SHP77 treated with DMSO at 0.1 percent for 48 hours (cell line): Measurements from ENCODE around the gene CAPN2.

Source experiments
- DNase-seq: peaks from one replicate; lab custom pipeline; 2025; lab: John Stamatoyannopoulos, UW

The CAPN2 gene

GRCh38 chr1:223712194-223712849 lies at the start of gene CAPN2:
CAPN2 (plus strand) TSS chr1:223712539; CDS start chr1:223712641, 102 bp downstream.
- peak; percentile 20 for DNase-seq

DNA sequence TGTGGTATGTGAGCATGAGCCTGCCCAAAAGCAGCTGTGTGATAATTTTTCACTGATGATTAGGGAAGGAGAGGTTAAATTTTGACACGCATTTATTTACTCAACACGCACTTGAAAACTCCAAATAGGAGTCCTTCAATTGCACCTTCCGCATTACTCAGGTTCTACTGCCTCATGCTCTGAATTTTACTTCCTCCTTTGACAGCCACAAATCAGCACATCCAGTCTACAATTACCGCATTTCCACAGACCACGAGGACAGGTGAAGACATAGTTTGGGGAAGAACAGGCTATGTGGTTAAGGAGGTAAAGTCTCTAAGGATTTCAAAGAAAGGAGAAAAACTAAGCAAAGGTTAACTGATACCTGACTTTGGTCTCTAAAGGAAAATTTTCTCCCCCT lies 49.4 kb upstream of the CAPN2 start:
- no peak for DNase-seq

DNA sequence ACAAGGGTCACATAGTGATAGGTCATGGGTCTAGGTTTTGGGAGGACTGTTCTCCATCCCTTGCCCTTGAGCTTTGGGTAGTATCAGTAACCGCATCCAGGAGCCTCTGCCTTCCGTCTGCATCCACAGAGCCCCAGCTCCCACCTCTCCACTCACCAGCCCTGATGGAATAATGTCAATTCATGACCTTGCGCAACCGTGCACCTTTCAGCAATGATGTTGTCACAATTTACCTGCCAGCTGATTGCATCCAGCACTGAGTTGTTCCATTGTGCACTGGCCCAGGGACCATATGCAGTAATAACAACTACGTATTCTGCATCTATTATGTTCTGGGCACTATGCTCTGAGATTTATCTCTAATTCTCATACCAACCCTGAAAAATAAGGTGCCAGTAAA lies 48.2 kb upstream of the CAPN2 start:
- DNase-seq, result no peak

GRCh38 chr1:223665592-223666312 lies 46.6 kb upstream of the CAPN2 start, which contains the start of gene CAPN8:
CAPN8 (minus strand) TSS chr1:223665701; CDS start chr1:223665646, 55 bp downstream.
- no peak for DNase-seq

GRCh38 chr1:223667484-223668182 lies 44.7 kb upstream of the CAPN2 start:
- no peak for DNase-seq

DNA sequence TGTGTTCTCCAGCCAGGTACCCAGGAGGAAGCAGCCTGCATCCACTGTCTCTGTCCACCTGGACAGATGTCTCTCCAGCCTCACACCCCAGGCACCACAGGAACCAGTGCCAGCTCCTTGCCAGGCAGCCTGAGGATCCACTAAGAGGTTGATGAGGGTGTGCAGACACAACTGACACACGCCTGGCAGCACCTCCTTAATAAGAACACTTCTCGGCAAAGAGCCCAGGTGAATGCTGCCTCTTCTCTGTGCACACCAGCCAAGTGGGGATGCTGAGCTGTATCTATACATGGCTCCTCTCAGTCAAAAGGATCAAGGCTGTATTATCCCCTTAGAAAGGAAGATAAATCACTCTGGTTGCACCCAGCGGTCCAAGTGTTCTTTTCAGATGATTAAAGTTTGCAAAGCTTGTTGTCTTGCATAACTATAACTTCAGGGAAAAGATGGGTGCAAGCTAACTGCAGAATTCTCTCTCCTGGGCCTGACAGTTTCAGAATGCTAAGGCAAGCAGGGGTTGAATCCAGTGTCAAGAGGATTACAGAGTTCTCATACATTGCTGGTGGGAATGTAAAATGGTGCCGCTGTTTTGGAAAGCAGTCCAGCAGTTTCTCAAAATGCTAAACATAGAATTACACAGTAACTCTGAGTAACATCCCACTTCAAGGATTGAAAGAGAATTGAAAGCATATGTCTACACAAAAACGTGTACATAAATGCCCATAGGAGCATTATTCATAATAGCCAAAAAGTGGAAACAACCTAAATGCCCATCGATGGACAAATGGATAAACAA lies 43.1 kb upstream of the CAPN2 start:
- DNase-seq, result no peak

DNA sequence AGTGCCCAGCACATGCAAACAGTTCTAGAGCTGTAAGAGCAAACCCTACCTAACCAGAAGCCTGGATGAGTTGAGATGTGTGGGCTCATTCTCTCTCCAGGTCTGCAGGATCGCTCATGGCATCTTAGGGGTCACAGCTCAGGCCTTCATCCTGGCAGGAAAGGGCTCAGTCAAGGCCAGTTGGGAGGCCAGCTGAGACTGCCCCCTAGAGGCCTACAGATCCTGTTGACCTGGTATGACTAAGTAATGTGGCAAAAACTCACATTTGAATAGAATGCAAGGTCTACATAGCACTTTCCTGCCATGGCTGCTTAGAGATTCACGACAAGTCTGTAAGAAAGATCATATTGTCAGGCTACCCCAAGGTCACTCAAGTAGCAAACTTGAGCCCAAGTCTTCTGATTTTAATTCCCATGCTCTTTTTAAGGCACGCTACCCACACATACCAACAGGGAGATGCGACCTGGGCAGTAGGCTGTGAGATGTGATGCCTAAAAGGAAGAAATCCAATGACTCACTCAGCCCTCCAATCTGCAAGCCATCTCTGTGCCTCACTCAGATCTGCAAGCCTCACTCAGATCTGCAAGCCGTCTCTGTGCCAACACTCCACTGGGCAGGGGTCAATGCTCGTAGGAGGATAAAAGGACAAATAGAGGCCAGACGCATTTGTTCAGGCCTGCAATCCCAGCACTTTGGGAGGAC lies 41.7 kb upstream of the CAPN2 start:
- peak; percentile 47 for DNase-seq

GRCh38 chr1:223674119-223674890 lies 38.0 kb upstream of the CAPN2 start:
- no peak for DNase-seq

GRCh38 chr1:223678841-223679240 lies 33.5 kb upstream of the CAPN2 start:
- DNase-seq, result no peak

DNA sequence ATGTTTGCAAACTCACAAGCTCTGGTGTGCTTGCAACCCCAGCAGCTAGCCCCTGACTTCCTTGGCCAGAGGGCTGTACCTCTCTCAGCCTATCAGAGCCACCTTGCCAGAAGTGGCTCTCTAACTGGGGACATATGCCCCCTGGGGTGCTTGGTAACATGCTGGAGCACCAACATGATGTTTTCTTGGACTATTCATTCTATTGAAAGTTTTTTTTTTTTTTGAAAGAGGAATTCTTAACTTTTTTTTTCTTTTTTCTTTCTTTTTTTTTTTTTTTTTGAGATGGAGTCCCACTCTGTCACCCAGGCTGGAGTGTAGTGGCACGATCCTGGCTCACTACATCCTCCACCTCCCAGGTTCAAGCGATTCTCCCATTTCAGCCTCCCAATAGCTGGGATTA lies 32.2 kb upstream of the CAPN2 start:
- DNase-seq, result no peak

- DNase-seq, result no peak
These were observed 29.8 kb upstream of the CAPN2 start for GRCh38 chr1:223682502-223682901.

- peak; percentile 82 for DNase-seq
These were observed 28.5 kb upstream of the CAPN2 start for GRCh38 chr1:223683586-223684487.

DNA sequence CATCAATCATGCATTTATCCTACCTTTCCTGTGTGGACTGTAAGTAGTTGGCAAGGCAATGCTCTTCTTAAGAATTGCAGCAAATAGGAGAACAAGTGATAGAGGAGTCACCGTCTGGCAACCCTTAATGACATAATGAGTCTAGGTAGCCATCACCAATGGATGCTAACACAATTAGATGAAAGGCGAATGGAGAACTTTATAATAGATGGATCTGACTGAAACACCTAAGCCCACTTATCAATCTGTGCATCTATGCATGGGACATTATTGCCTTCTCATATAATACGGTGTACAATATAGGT lies 27.9 kb upstream of the CAPN2 start:
- DNase-seq, result no peak

DNA sequence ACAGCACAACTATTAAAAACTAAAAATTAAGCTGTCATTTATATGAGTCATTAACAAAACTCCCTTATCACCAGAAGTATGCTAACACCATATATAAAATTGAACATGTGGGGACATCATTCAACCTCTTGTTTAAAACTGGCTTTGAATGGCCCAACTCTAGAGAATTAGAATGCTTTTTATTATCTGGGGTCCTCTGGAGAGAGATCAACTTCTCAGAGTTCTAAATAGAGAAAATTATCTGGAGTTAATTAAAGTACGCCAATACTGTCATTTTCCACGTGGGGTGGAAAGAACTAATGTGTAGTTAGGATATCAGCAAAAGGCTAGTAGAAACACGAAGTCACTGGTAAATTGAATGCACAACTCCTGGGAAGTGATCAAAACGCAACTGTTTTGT lies 21.2 kb upstream of the CAPN2 start:
- no peak for DNase-seq

GRCh38 chr1:223695014-223695548 lies 17.3 kb upstream of the CAPN2 start:
- no peak for DNase-seq

- DNase-seq, result no peak
These were observed 16.4 kb upstream of the CAPN2 start for GRCh38 chr1:223695941-223696340.

GRCh38 chr1:223700388-223700918 lies 11.9 kb upstream of the CAPN2 start:
- DNase-seq, result no peak

DNA sequence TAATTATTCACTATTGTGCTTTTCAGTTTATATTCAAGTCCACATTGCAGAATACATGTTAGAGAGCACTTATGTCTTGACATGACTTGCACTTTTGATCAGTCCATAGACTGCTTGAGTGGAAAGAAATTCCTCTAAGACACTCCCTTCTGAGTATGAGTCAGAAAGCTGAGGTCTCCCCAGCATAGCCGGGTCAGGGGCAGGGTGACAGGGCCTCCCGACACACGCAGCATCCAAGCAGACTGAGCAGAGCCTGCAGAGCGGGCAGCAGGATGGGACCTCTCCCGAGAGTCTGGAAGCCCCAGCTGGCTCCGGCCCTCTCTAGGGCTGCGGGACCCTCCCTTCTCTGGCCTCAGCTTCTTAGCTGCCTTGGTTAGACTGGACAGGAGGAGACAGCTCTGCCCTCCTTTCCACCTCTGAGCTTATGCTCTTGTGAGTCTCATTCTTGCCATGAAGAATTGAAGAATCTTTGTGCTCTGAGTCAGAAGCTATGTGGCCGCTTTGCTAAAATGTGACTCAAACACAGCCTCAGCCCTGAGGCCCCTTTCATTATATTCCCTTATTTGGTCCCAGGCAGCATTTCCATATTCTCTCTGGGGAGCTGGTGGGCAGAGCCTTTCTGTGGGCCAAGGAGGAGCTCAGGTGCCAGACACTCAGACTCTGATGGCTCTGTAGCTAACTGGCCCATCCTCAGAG lies 11.2 kb upstream of the CAPN2 start:
- no peak for DNase-seq
